AG04449 (cell line): ENCODE measurements around the gene QSER1.

Experiments used
- CTCF ChIA-PET: fragments of 350-600 bp; formaldehyde crosslinking; extraction: SDS; loops from one replicate; lab custom pipeline; 2021; ENCODE audit warnings: antibody characterized with exemption; lab: Yijun Ruan, JAX
- POLR2A ChIA-PET: fragments of 400-600, 350-600 bp; formaldehyde crosslinking; extraction: SDS; loops from one replicate; lab custom pipeline; 2020; ENCODE audit warnings: antibody characterized with exemption, inconsistent platforms; lab: Yijun Ruan, JAX
- DNase-seq: peaks from one replicate; pipeline ENCODE4 v3.0.0-alpha.2; 2010; ENCODE audit warnings: low read depth, low spot score
- H3K4me3 ChIP-seq: 2 replicates; pipeline ENCODE4 v1.5.1; 2011; ENCODE audit warnings: low read depth, mild to moderate bottlenecking, control low read depth, low read length
- CTCF ChIP-seq: IDR thresholded peaks from one replicate; pipeline ENCODE4 v1.5.1; 2011; ENCODE audit warnings: mild to moderate bottlenecking, moderate library complexity, low read length, control low read depth, inconsistent platforms; ENCODE audit not compliant: insufficient read depth; ENCODE audit errors: missing control alignments

Gene QSER1

GRCh38 chr11:32874132-32874531 lies 18.5 kb upstream of the QSER1 start:
- ChIA-PET CTCF (interaction anchor here (0.7 to 1.0 kb wide), 2 partner anchors 10 to 12 kb away, joined by 3 read pairs; no protein-coding TSS in a partner anchor), POLR2A (no interaction called here)
- DNase-seq: no peak
- H3K4me3 ChIP-seq: no peak overlapping the region
- no peak for TF ChIP-seq CTCF

- ChIA-PET CTCF (no interaction called here), POLR2A (no interaction called here)
- TF ChIP-seq CTCF: no peak
Observed at GRCh38 chr11:32881286-32881685, 11.3 kb upstream of the QSER1 start.

GRCh38 chr11:32883421-32883820 lies 9.2 kb upstream of the QSER1 start:
- no peak for TF ChIP-seq CTCF
- ChIA-PET POLR2A (no interaction called here), CTCF (interaction anchor here (1.1 to 2.0 kb wide), 3 partner anchors 9 to 182 kb away, joined by 3 to 6 read pairs (median 4); partner anchors contain the start of gene QSER1)
- no peak for DNase-seq
- H3K4me3 ChIP-seq: no peak overlapping the region

More at GRCh38 chr11:32881286-32881685, 11.3 kb upstream of the QSER1 start:
- H3K4me3 ChIP-seq: no peak overlapping the region
- no peak for DNase-seq

- POLR2A ChIA-PET: no interaction called here
- CTCF ChIA-PET: interaction anchor here (0.8 to 2.0 kb wide), 4 partner anchors 10 to 181 kb away, joined by 3 to 6 read pairs (median 4); no protein-coding TSS in a partner anchor
- no peak overlapping the region for H3K4me3 ChIP-seq
- TF ChIP-seq CTCF: no peak
- no peak for DNase-seq
Observed at GRCh38 chr11:32884023-32884422, 8.6 kb upstream of the QSER1 start.

GRCh38 chr11:32884770-32885384 lies 7.7 kb upstream of the QSER1 start:
- no peak for DNase-seq
- no peak overlapping the region for H3K4me3 ChIP-seq
- ChIA-PET POLR2A (no interaction called here), CTCF (interaction anchor here (0.8 to 1.6 kb wide), 5 partner anchors 9 to 20 kb away, joined by 3 to 5 read pairs (median 4); no protein-coding TSS in a partner anchor)
- peak; percentile 48 for TF ChIP-seq CTCF

GRCh38 chr11:32885556-32885955 lies 7.1 kb upstream of the QSER1 start:
- POLR2A ChIA-PET: no interaction called here
- H3K4me3 ChIP-seq: no peak overlapping the region
- no peak for DNase-seq
- CTCF ChIA-PET: interaction anchor here (1.2 to 1.6 kb wide), 2 partner anchors 9 to 21 kb away, joined by 3 to 5 read pairs; no protein-coding TSS in a partner anchor
- no peak for TF ChIP-seq CTCF
